ENCODE data around the gene NDUFAF3. TPM values are rescaled to one million over a fixed set of nuclear protein-coding genes. Genes with fewer than 3 reads are reported as not detected.

Gene NDUFAF3
- total and polyA plus RNA-seq, 10 of the 15 experiments (the other 5 are each of a cell fraction or from before 2014, with no cell fraction given), result 25.4 to 228 (median 63.9) TPM

GRCh38 chr3:49007068-49007770 is 14.7 kb upstream of the NDUFAF3 start, which contains the start of gene WDR6 (continued):
- TF ChIP-seq MYC (IDR thresholded peaks at IDR 0.05; ENCODE audit: insufficient read depth, insufficient read length, insufficient replicate concordance, low read length, severe bottlenecking) (no peak), JUNB (IDR thresholded peaks at IDR 0.05) (no peak), DPF2 (IDR thresholded peaks at IDR 0.05) (peak; percentile 62; the same call in 1 of the 2 replicates), IRF5 (IDR thresholded peaks at IDR 0.05; ENCODE audit: borderline replicate concordance) (peak; percentile 82; the same call in 1 of the 2 replicates), CHD2 (IDR thresholded peaks at IDR 0.05; ENCODE audit: borderline replicate concordance, low read depth, low read length) (peak; percentile 99), NFYB (IDR thresholded peaks at IDR 0.05; ENCODE audit: insufficient read depth, low read depth, low read length) (peak; percentile 93), IKZF2 (IDR thresholded peaks at IDR 0.05) (peak in 1 of 2 experiments; percentile 32; a peak in 2 of 4 replicates), CEBPB (IDR thresholded peaks at IDR 0.05; ENCODE audit: borderline replicate concordance in 1 of 2, low read depth in 2 of 2, low read length in 2 of 2) (no peak), NR2C2 (IDR thresholded peaks at IDR 0.05; ENCODE audit: borderline replicate concordance, control insufficient read depth, insufficient read length, low read depth) (no peak), ZSCAN29 (IDR thresholded peaks at IDR 0.05) (no peak), RBBP5 (conservative IDR thresholded peaks at IDR 0.05) (no peak), MTA2 (IDR thresholded peaks at IDR 0.05; ENCODE audit: low read depth) (no peak), KLF5 (IDR thresholded peaks at IDR 0.05; ENCODE audit: partially characterized antibody) (peak; percentile 73), IKZF1 (conservative IDR thresholded peaks at IDR 0.05) (peak; percentile 62), PKNOX1 (IDR thresholded peaks at IDR 0.05) (peak; percentile 97), SMC3 (IDR thresholded peaks at IDR 0.05; ENCODE audit: borderline replicate concordance, low read length) (no peak), BHLHE40 (IDR thresholded peaks at IDR 0.05; ENCODE audit: borderline replicate concordance in 1 of 2, low read depth in 2 of 2, low read length in 1 of 2) (peak; percentile 98 to 99), BRCA1 (IDR thresholded peaks at IDR 0.05; ENCODE audit: low read depth, low read length) (peak; percentile 87), SKIL (IDR thresholded peaks at IDR 0.05; ENCODE audit: low read depth, poor library complexity, severe bottlenecking) (no peak), RB1 (IDR thresholded peaks at IDR 0.05; ENCODE audit: borderline replicate concordance) (0 out of 2 replicates have a peak, but pooled peaks have one; percentile 42), TARDBP (IDR thresholded peaks at IDR 0.05; ENCODE audit: borderline replicate concordance) (peak; percentile 54; the same call in 1 of the 2 replicates), ELK1 (IDR thresholded peaks at IDR 0.05; ENCODE audit: low read depth, low read length) (0 out of 2 replicates have a peak, but pooled peaks have one; percentile 20), NRF1 (conservative IDR thresholded peaks at IDR 0.05; ENCODE audit: low read depth, low read length) (no peak), POLR2A (IDR thresholded peaks at IDR 0.05; ENCODE audit: low read depth, low read length) (peak; percentile 99), ATF3 (IDR thresholded peaks at IDR 0.05; ENCODE audit: borderline replicate concordance, extremely low read depth, low read depth, low read length) (peak; percentile 78; the same call in 1 of the 2 replicates)

All from GM12878 (cell line).